ENCODE results near the gene GDPD5.

GDPD5 gene

GRCh38 chr11:75516140-75516539 lies 9.6 kb downstream of the GDPD5 start:
- Histone ChIP-seq H3K79me2 (ENCODE audit: insufficient read depth, low read length) (no peaks in the 10 kb centered on the region), H3K9me3 (ENCODE audit: insufficient read depth, low read length, severe bottlenecking) (no peaks in the 10 kb centered on the region)

GRCh38 chr11:75514596-75514995 lies 11.1 kb downstream of the GDPD5 start:
- DNase-seq (no peak), ATAC-seq (ENCODE audit: insufficient read depth, low read depth) (no peak)
- no peaks in the 10 kb centered on the region for H3K4me1 ChIP-seq (ENCODE audit: insufficient read depth, low read length)
- no peak overlapping the region for H3K27ac ChIP-seq (ENCODE audit: low read length)
- H3K36me3 ChIP-seq (ENCODE audit: insufficient read depth, low read length): no peaks in the 10 kb centered on the region
- H3K9me3 ChIP-seq (ENCODE audit: insufficient read depth, low read length, severe bottlenecking): no peaks in the 10 kb centered on the region
- H3K4me2 ChIP-seq (ENCODE audit: insufficient read depth, low read length): no peak overlapping the region
- no peak overlapping the region for H3K9ac ChIP-seq (ENCODE audit: low read depth, low read length)
- H4K20me1 ChIP-seq (ENCODE audit: insufficient read depth, low read length): peaks cover 10% of the 10 kb centered on the region
- no peak overlapping the region for H2AFZ ChIP-seq (ENCODE audit: low read depth, low read length)
- H3K4me3 ChIP-seq (ENCODE audit: low read depth in 1 of 2, low read length in 2 of 2): no peak overlapping the region
- no peaks in the 10 kb centered on the region for H3K27me3 ChIP-seq (ENCODE audit: insufficient read depth, low read length, poor library complexity)
- H3K79me2 ChIP-seq (ENCODE audit: insufficient read depth, low read length): no peaks in the 10 kb centered on the region
- TF ChIP-seq EZH2 (IDR thresholded peaks at IDR 0.05; ENCODE audit: borderline replicate concordance, low read depth, low read length, severe bottlenecking) (no peak), CTCF (IDR thresholded peaks at IDR 0.05; ENCODE audit: borderline replicate concordance, extremely low read depth, low read length, poor library complexity, severe bottlenecking) (no peak)

More at GRCh38 chr11:75516140-75516539, 9.6 kb downstream of the GDPD5 start:
- no peak for ATAC-seq (ENCODE audit: insufficient read depth, low read depth)
- Histone ChIP-seq H3K4me2 (ENCODE audit: insufficient read depth, low read length) (no peak overlapping the region), H2AFZ (ENCODE audit: low read depth, low read length) (no peak overlapping the region), H3K9ac (ENCODE audit: low read depth, low read length) (no peak overlapping the region), H3K4me1 (ENCODE audit: insufficient read depth, low read length) (no peaks in the 10 kb centered on the region), H3K36me3 (ENCODE audit: insufficient read depth, low read length) (no peaks in the 10 kb centered on the region), H3K27ac (ENCODE audit: low read length) (no peak overlapping the region), H3K27me3 (ENCODE audit: insufficient read depth, low read length, poor library complexity) (no peaks in the 10 kb centered on the region), H3K4me3 (ENCODE audit: low read depth in 1 of 2, low read length in 2 of 2) (no peak overlapping the region), H4K20me1 (ENCODE audit: insufficient read depth, low read length) (peaks cover 10% of the 10 kb centered on the region)
- TF ChIP-seq CTCF (IDR thresholded peaks at IDR 0.05; ENCODE audit: borderline replicate concordance, extremely low read depth, low read length, poor library complexity, severe bottlenecking) (no peak), EZH2 (IDR thresholded peaks at IDR 0.05; ENCODE audit: borderline replicate concordance, low read depth, low read length, severe bottlenecking) (no peak)
- no peak for DNase-seq

- no peak overlapping the region for H3K4me2 ChIP-seq (ENCODE audit: insufficient read depth, low read length)
- ATAC-seq (ENCODE audit: insufficient read depth, low read depth): no peak
- no peak overlapping the region for H3K27ac ChIP-seq (ENCODE audit: low read length)
Observed at GRCh38 chr11:75513250-75513649, 12.5 kb downstream of the GDPD5 start.

More at GRCh38 chr11:75513250-75513649, 12.5 kb downstream of the GDPD5 start:
- H2AFZ ChIP-seq (ENCODE audit: low read depth, low read length): no peak overlapping the region
- no peak overlapping the region for H3K9ac ChIP-seq (ENCODE audit: low read depth, low read length)
- H4K20me1 ChIP-seq (ENCODE audit: insufficient read depth, low read length): peaks cover 10% of the 10 kb centered on the region
- no peak for DNase-seq
- H3K9me3 ChIP-seq (ENCODE audit: insufficient read depth, low read length, severe bottlenecking): no peaks in the 10 kb centered on the region
- H3K4me1 ChIP-seq (ENCODE audit: insufficient read depth, low read length): no peaks in the 10 kb centered on the region
- TF ChIP-seq CTCF (IDR thresholded peaks at IDR 0.05; ENCODE audit: borderline replicate concordance, extremely low read depth, low read length, poor library complexity, severe bottlenecking): no peak
- H3K4me3 ChIP-seq (ENCODE audit: low read depth in 1 of 2, low read length in 2 of 2): no peak overlapping the region
- no peaks in the 10 kb centered on the region for H3K36me3 ChIP-seq (ENCODE audit: insufficient read depth, low read length)
- H3K27me3 ChIP-seq (ENCODE audit: insufficient read depth, low read length, poor library complexity): no peaks in the 10 kb centered on the region
- no peaks in the 10 kb centered on the region for H3K79me2 ChIP-seq (ENCODE audit: insufficient read depth, low read length)
